Central memory CD4-positive, alpha-beta T cell (primary cell): Measurements from ENCODE around the gene SNTB2.

ENCODE experiments used
- DNase-seq: peaks from one replicate; pipeline ENCODE4 v3.0.0; 2022

SNTB2 gene

DNA sequence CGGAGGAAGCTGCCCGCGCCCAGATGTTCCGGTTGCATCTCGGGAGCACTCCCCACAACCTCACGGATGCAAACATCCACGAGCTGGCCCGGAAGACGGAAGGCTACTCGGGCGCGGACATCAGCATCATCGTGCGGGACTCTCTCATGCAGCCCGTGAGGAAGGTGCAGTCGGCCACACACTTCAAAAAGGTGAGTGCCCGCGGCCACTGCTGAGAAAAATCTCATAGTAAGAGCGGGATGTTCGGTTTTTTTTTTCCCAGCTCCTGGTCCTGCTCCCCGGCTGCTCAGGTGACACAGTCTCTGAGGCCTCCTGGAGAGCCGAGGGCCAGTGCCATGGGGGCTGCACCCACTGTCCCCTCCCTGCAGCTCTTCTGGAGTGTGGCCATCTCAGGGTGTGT, 134.1 kb downstream of the SNTB2 start:
- DNase-seq, result no peak

DNA sequence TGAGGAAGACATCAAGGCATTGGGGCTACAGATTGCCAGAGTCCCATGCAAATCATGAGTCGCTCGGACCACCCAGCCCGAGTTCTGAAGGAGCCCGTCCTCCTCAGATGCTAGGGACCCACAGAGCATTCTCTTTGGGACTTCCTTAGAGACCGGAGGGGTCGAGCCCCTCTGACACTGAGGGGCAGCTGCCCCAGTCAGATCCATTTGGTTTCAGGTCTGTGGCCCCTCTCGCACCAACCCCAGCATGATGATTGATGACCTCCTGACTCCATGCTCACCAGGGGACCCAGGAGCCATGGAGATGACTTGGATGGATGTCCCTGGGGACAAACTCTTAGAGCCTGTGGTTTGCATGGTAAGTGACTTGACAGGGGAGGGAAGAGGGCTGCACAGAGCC, 135.4 kb downstream of the SNTB2 start:
- DNase-seq, result no peak

DNA sequence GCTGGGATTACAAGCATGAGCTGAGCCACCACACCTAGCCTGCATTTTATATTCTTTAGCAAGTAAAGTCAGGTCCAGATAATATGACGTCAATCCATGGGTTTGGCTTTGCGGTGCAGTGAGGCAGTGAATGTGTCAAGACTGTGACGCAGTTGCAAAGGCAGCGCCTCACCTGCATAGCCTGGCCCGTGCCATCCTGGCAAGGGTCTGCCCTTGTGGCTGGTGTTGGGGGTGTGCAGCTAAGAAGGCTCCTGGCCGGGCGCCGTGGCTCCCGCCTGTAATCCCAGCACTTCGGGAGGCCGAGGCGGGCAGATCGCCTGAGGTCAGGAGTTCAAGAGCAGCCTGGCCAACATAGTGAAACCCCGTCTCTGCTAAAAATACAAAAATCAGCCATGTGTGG, 136.5 kb downstream of the SNTB2 start:
- no peak for DNase-seq

DNA sequence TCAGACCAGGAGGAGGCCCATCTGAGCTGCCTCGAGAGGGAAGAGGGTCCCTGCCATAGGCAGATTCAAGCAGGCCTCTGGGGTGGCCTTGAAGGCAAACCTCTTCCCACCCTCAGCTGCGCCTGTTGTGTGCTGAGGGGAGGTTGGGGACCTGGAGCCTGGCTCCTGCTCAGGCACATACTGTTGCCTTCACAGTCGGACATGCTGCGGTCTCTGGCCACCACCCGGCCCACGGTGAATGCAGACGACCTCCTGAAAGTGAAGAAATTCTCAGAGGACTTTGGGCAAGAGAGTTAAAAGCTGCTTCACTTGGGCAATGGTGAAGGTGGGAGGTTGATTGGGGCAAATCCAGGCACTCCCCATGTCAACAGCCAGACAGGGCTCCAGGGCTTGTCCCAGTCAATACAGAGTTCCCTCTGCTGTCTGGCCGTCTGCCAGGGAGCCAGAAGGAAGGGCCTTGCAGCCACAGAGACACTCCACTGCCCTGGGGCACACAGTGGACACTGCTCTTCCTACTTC, 137.1 kb downstream of the SNTB2 start:
- no peak for DNase-seq

DNA sequence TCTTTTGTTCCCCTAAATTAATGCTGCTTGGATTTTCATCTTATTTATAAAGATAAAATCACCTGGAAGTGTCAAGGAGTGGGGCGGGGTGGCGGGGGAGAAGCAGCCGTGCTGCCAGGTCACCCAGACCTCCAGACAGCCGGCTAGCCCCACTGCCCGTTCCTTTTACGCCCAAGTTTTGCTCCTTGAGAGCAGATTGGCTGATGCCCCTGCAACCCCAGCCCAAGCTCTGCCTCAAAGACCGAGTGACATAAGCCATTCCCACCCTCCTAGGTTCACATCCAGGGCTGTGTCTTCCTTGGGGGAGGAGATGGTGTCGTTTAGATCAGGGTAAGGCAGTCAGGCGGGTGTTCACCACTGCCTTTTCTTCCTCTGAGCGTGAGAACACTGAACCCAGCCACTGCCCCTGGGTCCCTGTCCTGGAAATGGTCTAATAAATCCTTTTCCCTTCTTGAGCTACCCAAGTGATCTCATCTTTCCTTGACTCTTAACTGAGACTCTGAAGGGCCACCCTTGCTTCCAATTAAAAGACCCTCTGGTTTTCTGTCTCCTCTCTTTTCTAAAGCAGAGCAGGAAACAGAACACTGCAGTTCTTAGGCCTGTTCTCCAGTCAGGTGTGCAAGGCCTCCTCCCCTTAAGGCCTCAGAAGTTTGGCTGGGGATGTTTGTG, 137.8 kb downstream of the SNTB2 start:
- DNase-seq, result no peak

DNA sequence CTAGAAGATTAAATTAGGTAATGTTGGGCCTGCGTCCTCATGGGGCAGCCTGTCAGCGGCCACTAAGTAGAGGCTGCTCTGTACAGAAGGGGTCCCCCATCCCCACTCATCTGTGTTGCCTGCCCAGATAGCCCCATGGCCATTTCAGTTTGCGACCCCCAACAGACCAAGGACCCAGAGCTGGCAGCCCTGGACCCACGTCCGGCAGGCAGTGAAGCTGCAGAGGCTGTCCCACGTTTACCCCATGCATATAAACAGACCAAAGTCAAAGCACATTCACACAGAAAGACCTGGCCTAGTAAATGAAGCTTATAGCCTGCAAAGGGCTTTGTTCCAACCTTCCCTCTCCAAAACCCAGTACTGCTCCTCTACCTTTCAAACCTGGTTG, 138.8 kb downstream of the SNTB2 start:
- no peak for DNase-seq

DNA sequence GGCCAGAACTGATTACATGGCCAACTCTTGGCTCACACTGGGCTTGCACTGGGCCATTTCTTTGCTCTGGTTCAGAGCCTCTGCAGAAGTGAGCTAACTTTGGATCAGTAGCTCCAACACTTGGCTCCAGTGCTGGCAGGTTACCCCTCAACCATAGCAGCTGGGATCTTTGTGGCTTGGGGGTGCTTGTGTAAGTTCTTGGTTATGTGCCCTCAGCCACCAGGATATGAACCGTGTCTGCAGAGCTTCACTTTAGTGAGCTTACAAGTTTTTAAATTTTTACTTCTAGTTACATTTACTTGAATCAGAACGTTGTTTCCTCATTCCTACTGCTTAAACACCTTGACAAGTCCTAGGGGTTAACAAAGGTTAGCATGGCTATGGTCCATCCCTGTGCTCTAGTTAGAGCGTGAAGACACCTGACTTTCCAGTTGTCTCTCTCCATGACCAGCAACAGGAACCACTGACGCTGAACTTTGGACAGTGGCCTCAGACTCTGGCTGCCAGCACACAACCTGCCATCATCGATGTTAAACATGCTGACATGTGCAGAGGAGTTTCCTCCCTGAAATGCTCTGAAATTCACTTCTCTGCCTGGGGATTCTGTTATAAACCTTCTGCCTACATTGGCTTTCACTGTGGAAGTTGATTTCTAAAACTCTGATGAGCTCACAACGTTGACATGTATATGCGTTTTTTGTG, 139.4 kb downstream of the SNTB2 start:
- no peak for DNase-seq

DNA sequence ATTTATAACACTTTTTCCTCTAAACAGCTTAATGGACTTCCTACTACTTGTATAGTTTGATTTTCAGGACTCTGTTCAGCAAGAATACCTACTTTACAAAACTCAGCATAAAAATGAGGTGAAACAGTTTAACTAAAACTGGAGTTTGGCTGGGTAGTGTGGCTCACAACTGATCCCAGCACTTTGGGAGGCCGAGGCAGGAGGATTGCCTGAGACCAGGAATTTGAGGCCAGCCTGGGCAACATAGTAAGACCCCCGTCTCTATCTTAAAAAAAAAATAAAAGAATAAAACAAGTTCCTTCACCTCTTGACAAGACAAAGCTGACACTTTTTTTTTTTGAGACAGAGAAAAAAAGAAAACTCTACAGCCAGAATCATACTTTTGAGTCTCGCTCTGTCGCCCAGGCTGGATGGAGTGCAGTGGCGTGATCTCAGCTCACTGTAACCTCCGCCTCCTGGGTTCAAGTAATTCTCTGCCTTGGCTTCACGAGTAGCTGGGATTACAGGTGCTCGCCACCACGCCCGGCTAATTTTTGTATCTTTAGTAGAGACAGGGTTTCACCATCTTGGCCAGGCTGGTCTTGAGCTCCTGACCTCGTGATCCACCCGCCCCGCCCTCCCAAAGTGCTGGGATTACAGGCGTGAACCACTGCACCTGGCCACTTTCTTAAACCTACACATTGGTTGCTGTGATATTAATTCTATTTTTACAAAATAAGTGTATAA, 140.8 kb downstream of the SNTB2 start:
- DNase-seq, result no peak

DNA sequence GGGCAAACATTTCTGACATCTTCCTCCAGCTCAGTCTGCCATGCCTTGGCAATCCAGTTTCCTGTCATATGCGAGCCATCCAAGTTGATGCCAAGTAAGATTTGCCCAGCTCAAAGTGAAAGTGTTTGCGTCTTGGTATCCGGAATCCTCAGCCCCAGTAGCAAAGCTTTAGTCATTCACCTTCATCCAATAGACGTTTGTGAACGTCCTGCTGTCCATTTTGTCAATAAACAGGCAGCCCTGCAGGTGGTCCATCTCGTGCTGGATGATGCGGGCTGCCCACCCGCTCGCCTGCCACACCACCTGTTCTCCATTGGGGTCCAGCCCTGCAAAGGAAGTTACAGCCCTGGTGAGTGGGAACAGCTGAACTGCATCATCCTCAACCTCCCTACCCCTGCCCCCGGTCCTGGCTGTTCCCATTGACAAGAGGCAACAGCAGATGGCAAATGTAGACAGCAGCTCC, 141.9 kb downstream of the SNTB2 start:
- DNase-seq, result no peak

DNA sequence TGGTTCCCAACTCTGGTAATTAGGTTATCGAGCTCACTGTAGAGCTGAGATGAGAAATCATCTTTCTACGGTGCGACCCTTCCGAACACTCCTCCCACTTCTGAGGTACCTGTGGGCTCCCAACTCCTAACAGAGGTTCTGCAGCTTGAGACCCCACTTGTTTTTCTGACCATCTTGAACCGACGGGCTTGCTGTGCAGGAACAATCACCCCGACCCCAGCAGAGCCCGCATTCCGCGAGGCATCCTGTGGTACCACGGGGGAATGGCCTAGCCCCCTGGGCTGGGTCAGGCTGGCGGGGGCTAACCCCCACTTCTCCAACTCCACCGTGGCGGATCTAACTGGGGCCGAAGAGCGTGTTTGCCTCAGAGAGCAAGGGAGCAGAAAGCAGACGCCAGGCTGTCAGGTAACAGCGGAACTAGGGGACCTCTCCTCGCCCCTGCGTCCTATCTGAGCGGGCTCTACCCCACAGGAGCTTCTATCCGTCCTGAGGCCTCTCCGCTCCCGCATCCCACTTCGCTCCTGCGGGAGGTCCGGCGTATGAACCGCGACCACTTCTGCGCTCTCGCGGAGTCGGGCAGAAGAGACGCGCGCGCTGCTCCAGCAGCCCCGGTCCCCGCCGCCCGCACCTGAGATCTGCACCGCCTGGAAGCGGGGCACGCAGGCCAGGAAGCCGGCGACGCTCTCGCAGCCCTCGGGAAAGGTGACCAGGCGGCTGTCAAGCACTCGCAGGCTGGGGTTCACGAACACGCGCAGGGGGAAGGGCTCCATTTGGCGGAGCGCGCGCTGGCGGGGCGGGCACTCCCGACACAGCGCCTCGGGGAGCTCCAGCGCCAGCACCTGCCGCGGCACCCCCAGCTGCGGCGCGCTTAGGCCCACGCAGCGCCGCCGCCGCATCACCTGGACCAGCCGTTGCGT, 142.7 kb downstream of the SNTB2 start:
- no peak for DNase-seq

DNA sequence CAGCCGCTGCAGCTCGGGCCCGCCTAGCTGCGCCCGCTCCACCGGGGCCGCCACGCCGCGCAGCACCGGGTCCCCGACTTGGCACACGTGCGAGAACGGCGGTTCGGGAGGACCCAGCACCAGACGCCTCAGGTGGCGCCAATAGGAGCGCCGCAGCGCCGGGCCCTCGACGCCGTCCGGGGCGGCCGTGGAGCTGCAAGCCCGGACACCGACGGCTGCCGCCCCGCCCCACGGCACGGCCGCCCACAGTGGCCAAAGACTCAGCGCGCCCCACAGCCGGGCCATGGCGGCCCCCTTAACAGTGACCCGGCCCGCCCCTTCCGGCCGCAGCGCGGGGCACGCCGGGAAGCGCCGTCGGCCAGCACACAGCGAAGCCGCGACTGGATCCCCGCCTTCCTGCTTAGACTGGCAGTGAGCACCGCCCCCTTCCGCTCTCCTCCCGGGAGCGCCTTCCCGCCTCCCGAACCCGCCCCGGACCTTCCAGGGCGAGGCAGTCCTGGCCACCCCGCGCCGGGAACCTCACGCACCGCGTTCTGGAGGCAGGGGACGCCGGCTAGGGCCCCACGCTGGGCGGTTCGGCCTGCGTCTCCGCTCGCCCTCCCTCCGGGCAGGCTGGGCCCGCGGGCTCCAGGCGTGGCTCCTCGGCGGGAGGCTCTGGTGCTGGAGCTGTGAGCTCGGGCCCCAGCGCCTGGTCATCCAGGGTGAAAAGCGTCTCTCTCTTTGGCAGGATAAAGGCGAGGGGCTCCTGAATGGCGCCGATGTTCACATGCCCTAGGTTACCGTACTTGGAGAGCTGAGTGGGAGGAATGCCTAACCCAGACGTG, 143.5 kb downstream of the SNTB2 start, which contains the start of gene PDF:
Gene PDF, minus strand, starts transcription at position 303 of the 824 bp plus-strand sequence. Its CDS starts 18 bp downstream, at position 285.
- peak; percentile 79 for DNase-seq

DNA sequence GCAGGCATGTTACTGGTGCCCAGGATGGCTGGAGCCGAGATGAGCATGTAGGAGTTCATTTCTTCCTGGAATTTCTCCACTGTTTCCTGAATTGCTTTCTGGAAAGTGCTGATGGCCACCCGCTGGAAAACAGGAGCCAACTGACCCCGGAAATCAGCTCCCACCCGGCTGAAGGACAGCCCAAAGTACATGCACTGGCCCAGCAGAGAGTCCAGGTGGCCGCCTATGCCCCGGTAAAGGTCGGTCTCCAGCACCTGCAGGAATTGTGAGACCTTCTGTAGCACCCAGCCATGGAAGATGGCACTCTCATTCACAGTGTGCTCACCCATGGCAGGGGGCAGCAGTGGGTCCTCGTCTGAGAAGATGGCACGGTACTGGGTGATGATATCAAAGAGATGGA, 147.7 kb downstream of the SNTB2 start:
- no peak for DNase-seq

DNA sequence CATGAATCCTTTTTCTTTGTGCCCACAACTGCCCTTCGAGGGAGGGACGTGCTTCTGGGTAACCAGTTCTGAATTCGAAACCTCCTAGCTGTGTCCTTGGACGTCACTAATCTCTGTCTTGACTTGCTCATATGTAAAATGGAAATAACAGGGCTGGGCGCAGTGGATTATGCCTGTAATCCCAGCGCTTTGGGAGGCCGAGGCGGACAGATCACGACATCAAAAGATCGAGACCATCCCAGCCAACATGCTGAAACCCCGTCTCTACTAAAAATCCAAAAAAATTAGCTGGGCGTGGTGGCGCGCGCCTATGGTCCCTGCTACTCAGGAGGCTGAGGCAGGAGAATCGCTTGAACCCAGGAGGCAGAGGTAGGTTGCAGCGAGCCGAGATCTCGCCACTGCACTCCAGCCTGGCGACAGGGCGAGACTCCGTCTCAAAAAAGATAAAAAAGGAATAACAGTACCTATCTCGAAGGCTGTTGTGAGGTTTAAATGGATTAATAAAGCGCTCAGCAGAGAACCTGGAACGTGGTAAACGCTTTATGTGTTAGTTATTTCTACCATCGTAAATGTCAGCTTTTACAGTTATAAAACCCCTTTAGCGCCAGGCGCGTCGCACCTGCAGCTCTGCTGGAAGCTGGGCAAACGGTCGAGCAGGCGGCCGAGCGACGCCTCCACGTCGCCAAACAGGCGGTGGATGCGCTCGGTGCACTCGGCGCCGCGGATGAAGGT, 151.8 kb downstream of the SNTB2 start:
- no peak for DNase-seq

DNA sequence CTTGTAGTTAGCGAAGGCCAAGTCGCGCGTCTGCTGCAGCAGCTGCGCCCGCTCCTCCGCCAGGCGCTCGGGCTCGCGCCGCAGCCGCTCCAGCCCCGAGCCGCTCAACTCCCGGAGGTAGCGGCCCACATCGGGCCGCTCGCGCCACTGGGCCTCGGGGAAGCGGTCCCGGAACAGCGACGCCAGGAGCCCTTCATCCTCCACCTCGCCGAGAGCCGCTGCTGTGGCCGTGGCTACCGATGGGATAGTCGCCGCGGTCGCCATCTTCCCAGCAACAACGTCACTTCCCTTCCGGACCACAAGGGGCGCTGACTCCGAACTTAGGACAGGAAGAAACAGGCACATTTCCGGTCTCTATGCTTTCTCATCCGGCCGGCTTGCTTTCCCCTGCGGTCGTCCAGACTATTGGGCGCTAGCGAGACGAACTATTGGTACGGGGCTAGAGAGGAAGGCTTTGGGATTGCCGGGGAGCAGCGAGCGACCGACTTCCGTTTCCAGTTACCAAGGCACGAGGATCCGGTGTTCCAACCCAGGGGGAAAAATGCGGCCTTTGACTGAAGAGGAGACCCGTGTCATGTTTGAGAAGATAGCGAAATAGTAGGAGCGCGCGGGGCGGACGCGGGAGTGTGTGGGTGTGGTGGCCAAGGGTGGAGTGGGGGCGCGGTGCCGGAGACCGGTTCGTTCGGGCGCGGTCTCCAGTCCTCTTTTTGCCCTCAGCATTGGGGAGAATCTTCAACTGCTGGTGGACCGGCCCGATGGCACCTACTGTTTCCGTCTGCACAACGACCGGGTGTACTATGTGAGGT, 152.5 kb downstream of the SNTB2 start, which contains the start of the genes COG8 and NIP7:
Gene COG8, minus strand, starts transcription at position 276 of the 806 bp plus-strand sequence. Its CDS starts 12 bp downstream, at position 264.
Gene NIP7, plus strand, starts transcription at position 484 of the 806 bp plus-strand sequence. Its CDS starts 58 bp downstream, at position 542.
- peak; percentile 89 for DNase-seq

DNA sequence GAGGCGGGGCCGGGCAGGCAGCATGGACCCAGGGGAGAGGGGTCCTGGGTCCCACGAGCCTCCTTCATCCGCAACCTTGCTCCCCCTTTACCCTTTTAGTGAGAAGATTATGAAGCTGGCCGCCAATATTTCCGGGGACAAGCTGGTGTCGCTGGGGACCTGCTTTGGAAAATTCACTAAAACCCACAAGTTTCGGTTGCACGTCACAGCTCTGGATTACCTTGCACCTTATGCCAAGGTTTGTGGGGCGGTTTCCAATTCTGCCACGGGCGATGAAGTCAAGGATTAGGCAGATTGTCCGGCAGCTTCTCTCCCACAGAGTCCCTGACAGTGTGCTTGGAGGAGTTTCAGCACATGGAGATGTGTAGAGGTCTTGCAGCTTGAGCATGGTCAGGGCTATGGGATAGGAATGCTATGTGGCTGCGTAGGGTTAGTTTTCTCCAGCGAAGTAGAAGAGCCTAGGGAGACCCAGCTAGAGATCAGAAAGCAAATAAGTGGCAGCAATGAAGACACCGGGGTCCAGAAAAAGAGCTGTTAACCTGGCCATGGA, 153.2 kb downstream of the SNTB2 start:
- no peak for DNase-seq

DNA sequence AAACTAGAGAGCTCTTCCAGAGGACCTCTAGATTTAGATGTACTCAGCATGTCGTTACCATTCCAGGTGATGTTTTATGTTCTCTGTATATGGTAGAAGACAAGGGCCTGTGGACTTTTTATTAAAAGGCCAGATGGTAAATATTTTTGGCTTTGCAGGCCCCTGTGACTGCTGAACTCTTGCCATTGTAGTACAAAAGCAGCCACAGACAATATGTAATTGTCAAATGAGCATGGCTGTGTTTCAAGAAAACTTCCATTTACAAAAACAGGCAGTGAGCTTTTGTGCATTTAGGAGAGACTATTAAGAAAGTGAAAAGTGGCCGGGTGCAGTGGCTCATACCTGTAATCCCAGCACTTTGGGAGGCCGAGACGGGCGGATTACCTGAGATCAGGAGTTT, 157.2 kb downstream of the SNTB2 start:
- DNase-seq, result no peak

DNA sequence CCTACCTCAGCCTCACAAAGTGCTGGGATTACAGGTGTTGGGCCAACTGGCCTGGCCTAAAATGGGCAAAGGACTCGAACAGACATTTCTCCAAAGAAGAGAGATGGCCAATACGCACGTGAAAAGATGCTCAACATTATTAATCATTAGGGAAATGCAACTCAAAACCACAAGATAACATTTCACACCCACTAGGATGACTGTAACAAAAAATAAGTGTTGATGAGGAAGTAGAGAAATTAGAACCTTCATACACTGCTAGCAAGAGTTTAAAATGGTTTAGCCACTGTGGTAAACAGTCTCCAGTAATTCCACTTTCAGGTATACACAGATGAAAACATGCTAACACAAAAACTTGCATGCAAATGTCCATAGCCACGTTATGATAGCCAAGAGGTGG, 159.0 kb downstream of the SNTB2 start:
- no peak for DNase-seq

DNA sequence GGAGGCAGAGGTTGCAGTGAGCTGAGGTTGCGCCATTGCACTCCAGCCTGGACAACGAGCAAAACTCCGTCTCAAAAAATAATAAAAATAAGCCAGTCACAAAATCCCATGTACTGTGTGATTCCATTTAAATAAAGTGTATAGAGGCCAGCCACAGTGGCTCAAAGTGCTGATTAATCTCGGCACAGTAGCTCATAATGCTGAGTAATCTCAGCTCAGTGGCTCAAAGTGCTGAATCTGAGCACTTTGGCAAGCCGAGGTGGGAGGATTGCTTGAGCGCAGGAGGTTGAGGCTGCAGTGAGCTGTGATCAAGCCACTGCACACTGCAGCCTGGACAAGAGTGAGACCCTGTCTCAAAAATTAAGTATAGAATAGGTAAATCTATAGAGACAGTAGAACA, 159.7 kb downstream of the SNTB2 start:
- DNase-seq, result no peak

DNA sequence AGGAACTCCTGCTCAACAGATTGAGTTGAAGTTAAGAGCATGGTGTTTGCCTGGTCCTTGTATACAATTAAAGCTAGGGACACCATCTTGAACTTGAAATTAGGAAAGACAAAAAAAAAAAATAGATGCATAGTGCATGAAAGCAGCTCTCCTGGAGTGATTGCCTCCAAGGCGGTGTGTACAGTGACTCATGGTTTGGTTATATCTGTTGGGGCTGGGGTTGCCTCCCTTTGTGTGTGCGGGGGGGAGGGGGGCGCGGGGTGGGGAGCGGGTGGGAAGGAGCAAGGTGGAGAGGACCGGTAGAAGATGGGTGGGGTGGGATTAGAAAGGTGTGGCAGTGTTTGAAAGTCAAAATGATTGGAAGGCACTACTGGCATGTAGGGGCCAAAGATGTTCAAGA, 161.3 kb downstream of the SNTB2 start:
- no peak for DNase-seq
